NCI-H460 (cell line): Measurements from ENCODE around the gene HLTF. TPM values are rescaled to one million over a fixed set of nuclear protein-coding genes. Genes with fewer than 3 reads are reported as not detected.

Source experiments
- DNase-seq: peaks from one replicate; pipeline ENCODE4 v3.0.0-alpha.2; 2016; ENCODE audit warnings: low read depth; ENCODE audit errors: extremely low read depth
- total RNA-seq: library from RNA; depleted of rRNA; stranded (reverse); fragments of >200 nt; shearing (Covaris generic); gene quantifications from 2 replicates; pipeline ENCODE4 v1.2.3, GENCODE V29; 2014

HLTF gene
- total RNA-seq, 1 experiment from 2014 or later: 50.8 TPM

DNA sequence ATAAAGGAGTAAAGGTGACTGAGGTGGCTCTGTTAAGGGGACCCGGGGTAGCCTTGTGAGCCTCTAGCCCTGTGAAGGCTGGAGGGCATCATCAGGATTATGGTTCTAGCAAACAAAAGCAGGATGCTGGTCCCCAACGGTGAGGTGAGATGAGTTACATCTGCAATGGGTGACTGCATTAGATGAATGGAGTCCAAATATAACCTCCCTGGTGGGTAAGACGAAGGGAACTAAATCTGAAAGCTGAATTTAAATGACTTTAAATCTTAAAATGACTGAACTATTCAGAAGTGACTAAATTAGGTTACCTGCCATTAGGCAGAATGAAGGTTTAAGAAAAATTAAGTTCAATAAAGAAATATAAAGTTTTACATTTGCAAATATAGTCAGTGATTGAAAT, 4.6 kb upstream of the HLTF start:
- DNase-seq: no peak

DNA sequence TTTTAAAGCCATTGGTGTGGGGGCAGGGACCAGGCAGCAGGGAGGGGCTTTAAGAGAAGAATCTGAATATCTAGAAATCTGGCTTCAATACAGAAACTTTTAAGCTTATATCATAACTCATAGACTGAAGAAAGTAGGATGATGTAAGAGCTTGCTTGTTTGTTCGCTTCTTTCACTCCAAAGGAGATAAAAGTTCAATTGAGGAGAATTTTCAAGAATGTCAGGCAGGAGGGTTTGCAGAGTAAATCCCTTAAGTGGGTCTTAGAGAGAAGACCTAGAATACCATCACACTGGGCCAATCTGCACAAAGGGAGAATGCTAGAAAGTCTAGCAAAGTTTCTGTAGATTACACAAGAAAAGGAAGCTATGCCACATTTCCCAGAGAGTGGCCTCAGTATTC, 4.1 kb upstream of the HLTF start:
- no peak for DNase-seq

DNA sequence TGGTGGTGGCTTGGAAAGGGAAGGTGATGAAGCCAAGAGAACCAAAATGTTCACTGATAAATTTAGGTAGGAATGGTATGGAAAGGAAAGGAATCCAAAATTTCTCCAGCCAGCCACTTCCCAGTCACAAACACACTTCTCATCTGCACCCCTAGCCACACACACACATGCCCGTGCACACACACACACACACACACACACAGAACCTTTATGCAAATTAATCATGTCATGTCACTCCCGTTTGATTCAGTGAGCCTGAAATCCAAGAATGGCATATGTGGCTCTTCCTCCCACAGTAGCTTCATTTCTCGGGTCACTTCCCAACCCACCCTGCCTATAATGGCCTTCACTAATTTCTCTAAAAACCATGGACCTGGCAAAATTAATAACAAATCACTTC, 3.1 kb upstream of the HLTF start:
- DNase-seq: no peak

DNA sequence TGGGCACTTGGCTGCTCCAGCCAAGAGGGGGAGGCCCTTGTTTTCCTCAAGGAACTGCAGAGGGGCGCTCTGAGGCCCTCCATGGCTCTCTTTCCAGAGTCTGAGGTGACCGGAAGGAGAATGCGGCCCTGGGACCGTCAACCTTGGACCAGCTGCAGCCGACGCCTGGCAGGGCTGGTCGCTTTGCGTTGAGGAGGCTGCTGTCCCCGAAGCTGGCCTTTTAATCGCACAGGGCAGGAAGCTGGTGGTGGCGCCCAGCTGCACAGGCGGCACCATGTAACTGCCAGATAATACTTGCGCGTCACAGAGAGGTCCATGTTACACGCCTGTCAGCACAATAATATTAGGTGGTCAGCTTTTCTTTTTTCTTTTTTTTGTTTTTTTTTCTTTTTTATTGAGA, 875 bp upstream of the HLTF start:
- no peak for DNase-seq

DNA sequence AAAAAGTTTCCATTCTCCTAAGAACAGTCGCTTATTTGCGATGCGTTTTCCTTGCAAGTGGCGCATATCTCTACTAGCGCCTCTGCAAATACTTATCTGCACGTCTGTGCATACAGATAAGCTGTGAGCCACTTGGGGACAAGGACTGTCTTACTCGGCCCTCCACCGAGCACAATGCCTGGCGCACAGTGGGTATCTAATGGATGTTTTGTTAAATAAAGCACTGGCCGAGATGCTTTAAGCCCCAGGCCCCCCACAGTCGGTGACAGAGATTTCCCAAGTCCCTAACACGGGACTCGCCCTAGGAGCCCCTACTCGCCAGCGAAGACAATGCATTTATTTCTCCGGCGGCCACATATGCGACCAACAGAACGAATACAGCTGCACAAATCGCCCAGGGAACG, 503 bp downstream of the HLTF start:
- DNase-seq: no peak

DNA sequence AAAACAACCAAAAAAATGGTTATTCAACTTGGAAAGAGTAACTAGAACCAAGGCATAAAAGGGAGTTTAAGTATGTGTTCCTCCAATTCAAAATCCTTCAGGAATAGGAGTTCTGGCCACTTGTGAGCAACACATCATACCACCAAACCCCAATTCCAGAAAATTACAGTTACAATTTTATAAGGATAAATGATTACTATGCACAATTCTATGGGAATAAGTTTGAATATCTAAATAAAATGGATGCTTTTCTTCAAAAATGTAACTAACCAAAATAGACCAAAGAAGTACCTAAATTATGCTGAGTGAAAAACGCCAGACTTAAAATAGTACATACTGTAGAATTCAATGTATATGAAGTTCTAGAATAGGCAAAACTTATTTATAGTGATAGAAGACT, 4.6 kb downstream of the HLTF start:
- DNase-seq: no peak

DNA sequence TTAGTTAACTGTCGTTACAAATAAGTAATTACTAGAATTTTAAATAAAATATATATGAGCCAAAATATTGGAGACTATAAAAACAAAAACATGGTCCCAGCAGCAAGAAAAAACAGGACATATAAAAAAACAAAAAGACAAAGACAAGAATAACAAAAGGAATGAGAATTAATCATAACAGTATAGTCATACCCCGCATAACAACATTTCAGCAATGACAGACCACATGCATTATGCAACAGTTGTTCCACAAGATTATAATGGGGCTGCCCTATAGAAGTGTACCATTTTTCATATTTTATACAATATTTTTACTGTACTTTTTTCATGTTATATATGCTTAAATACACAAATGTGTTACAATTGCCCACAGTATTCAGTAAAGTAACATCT, 5.6 kb downstream of the HLTF start:
- DNase-seq: no peak

DNA sequence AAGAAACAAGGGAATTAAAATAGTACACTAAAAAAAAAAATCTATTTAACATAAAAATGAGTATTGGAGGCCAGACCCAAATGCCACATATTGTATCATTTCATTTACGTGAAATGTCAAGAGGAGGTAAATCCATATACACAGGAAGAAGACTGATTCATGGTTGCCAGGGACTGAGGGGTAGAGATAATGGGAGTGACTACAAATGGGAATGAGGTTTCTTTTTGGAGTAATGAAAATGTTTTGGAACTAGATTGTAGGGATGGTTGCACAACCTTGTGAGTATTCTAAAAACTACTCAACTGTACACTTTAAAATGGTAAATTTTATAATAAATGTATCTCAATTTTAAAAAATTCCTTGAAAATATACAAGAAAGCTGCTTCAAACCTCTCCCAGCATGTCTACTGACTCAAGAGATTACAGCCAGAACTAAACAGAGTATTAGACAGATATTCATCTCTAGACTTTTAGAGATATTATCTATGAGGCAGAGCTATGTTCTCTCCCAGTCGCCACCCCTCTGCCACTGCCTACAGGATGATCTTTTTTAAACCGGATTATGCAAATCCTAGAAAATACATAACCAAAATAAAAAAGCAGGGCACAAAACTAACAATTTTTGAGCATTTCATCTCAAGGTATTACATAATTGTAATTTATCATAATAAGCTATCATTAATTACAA, 6.2 kb downstream of the HLTF start:
- no peak for DNase-seq

DNA sequence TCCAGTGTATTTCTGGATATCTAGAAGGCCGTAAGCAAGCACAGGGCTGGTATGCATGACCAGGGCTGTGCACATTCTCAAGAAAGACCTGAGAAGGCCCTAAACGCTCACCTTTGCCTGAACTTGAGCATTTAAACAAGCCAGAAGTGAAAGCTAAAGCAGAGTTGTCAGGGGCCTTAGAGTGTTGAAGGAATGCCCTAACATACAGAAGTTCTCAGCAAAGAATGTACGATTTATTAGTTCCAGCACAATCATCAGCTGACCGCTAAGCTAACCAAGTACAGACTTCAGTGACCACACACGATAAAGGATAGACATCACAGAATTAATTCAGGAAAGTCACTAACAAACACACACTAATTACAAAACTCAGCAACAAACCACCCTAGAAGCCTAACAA, 8.7 kb downstream of the HLTF start:
- no peak for DNase-seq

DNA sequence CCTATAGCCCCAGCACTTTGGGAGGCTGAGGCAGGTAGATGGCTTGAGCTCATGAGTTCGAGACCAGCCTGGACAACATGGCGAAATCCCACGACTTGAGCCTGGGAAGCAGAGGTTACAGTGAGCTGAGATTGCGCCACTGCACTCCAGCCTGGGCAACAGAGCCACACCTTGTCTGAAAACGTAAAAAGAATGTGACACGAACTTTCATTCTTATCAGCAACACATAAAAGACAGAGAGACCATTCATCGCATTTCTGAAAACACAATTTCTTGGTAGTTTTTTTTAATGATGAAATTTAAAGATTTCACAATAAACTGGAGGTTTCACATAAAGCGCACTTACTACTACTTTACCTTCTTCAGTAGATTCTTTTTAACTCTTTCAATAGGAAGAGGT, 18.4 kb downstream of the HLTF start:
- no peak for DNase-seq

DNA sequence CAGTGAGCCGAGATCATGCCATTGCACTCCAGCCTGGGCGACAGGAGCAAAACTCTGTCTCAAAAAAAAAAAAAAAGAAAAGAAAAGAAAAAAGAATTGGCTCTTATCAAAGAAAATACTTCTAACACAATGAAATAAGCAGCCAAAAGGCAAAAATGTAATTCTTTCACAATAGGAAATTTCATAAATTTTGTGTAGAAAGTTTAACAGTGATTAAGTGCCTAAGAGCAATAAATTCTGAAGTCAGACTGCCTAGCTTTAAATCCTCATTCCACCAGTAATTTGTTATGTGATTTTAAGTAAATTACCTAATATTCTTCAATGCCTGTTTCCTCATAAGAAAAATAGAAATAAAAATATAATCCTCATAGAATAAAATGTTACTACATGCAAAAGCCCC, 24.6 kb downstream of the HLTF start:
- DNase-seq: no peak

DNA sequence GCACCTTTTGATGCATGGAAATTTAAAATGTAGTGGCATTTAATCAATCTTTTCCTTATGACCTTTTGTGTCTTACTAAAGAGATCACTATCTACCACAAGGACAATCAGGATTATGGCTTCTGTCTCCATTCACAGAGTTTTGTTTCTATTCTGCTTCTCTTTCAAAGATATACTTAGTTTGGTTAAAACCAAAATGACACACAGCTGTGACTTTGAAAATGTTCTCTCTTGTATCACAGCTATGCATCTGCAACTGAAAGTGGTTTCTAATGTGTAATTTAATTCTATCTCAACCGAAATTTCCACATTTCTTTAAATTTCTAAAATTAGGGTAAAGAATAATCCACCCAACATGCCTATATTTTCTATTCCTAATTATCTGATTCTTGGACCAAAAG, 27.7 kb downstream of the HLTF start:
- DNase-seq: no peak

DNA sequence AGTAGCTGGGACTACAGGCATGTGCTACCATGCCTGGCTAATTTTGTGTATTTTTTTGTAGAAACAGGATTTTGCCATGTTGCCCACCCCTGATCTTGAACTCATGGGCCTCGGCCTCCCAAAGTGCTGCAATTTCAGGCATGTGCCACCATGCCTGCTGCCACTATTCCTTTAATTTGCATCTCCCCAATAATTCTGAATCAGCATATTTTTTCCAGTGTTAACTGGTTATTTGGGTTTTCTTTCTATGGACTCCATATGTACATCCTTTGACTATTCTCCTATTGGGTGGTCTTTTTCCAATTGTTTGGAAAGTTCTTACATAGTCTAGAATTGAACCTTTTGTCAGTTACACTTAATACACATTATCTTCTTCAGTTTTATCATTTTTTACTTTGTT, 28.1 kb downstream of the HLTF start:
- no peak for DNase-seq

DNA sequence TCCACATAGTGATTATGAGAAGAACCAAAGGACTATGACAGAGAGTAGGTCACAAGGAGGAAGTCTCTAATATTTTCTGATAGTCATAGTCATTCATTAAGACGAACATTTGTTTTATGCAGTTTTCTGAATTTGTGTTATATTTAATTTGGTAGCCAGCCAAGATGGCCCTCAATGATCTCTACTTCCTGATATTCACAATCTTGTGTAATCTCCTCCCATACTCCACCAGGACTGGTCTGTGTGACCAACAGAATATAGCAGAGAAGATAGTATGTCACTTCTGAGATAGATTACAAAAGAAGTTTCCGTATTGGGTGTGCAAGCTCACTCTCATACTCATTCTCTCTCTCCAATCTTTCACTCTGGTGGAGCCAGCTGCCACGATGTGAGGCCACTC, 30.8 kb downstream of the HLTF start:
- no peak for DNase-seq

DNA sequence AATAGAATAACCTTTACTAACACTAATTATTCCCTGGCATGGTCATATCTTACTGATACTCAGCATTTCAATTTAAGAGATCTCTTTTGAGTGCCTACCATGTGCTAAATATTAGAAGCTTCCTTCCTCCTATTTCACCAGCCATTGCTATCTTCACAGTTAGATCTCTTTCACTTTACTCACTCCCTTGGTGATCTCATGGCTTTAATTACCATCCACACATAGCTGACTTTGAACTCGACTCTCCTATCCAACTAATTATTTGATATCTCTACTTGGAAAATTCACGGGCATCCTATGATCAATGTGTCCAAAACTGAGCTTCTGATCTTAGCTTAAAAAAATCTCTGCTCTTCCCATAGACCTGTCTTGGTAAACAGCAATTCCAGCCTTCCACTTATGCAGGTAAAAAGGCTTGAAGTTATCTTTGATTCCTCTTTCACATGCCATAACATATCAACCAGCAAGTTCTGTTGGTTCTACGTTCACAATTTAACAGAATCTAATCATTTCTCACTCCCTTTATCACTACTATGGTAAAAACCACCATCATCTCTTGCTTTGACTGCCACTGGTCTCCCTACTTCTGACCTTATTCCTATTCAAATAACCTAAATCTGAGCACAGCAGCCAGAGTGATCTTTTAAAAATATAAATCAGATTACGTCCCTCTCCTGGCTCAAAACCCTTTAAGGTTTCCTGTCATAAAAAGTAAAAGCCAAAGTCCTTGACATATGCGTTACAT, 41.8 kb downstream of the HLTF start:
- DNase-seq: no peak

DNA sequence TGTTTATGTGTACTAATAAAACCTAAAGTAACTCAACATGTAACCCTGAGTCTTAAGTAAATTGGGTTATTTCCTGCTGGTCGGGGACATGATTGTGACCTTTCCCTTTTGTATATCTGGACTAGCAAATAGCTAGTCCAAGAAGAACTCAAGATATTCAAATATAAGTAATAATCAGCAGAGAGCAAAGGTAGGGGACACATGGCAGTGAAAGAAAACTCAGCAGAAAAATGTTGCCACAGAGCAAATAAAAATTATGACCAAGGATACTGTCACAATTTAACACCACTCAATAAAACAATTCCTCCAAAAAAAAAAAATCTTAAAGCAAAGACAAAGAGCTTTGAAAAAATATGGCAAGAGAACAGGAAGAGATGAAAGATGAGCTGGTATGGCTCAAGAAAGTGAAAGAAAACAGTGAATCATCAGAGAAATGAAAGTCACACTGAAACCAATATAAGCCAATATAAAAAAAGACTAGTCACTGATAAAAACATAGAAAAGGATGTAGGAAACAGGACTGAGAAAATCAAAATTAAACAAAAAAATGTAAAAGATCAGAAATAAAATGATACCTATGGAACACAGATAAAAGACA, 43.4 kb downstream of the HLTF start:
- peak; percentile 12 for DNase-seq

DNA sequence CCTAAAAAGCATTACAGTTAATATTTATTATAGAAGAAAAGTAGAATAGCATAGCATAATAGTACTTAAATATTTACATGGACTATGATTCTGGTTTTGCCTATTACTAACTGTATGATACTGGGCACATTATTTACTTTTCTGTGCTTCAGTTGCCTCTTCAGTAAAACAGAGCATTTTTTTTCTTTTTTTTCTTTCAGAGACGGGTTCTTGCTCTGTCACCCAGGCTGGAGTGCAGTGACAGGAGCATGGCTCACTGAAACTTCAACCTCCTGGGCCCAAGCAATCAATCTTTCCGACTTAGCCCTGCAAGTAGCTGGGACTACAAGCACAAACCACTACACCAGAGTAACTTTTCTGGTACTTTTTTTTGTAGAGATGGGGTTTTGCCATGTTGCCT, 48.0 kb downstream of the HLTF start:
- DNase-seq: no peak

DNA sequence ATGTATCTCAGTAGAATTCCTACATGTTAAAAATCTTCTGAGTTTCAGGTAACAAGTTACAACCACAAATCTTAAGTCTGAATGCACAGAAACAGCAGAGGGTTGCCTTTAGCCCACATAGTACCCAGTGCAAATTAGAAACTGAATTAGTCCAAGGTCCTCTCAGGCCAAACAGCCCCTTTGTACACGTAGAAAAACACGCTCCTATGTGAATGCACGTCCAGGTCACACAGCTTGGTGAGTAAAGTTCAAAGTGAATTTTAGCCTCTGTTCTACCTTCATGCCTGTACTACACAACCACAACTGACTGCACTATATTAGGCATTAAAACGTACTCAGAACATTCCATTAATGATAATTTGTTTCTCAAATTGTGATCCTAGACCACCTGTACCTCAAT, 48.6 kb downstream of the HLTF start:
- DNase-seq: no peak

DNA sequence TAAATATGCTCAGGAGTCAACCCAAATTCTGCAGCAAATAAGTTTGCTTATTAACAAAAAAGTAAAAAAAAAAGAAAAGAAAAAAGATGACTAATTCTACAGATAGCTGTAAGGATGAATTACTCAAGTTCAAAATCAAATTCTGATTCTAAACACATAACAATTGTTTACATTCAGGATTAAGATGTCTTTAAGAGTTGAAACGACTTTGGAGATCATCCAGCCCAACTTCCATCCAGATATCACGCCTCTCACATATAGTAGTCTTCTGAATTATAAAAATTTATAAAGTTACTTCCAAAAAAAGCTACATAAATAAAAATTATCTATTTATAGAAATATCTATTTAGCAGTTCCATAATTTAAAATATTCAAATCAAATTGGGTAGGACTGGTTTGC, 55.2 kb downstream of the HLTF start:
- no peak for DNase-seq

DNA sequence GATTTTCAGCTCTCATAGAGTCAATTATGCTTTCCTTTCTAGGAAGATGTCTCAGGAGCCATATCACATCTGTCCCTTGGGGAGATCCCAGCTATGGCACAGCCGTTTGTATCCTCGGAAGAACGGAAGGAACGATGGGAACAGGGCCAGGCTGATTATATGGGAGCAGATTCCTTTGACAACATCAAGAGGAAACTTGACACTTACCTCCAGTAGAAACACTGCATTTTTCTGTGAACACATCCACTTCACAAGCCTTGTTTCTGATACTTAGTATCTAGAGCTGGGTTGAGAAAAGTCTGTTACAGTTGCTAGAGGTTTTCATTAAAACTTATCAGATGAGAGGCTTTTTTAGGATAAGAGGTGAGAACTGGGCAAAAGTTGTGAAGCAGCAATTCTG, 59.6 kb downstream of the HLTF start:
- no peak for DNase-seq

DNA sequence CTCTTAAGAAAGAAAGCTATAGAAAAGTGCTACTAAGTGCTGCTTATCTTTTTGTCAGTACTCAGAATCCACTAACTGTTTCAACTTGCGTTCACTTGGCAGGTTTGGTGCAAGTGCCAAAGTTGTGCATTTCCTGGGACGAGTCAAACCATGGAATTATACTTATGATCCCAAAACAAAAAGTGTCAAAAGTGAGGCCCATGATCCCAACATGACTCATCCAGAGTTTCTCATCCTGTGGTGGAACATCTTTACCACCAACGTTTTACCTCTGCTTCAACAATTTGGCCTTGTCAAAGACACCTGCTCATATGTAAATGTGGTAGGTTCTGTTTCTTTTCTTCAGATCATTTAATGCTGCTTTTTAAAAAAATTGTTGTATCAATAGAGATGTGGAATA, 62.4 kb downstream of the HLTF start:
- DNase-seq: no peak

DNA sequence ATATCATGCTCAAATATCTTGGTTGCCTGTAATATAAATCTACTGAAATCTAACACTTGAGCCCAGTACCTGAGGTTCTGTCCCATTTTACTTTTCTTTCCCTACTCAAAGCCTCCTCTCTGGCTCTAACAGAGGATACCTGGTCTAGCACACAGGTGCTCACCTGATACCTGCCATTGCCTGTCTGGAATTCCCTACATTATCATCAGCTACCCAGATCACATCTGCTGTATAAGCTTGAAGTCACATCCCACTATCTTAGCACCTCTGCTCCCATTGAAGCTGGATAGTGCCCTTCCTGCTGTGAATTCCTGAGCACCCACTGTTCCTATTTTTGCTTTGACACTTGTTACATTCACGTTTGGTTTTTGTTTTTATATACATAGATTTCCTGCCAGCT, 64.5 kb downstream of the HLTF start:
- no peak for DNase-seq
